Karpas-422 (cell line): ENCODE results near the gene TECTA. TPM values are rescaled to one million over a fixed set of nuclear protein-coding genes. Genes with fewer than 3 reads are reported as not detected.
"Not testable (repeated sequence)": the region's sequence is repeated elsewhere in the genome, so short reads cannot be mapped to it uniquely, and the experiment has no call there.

Source experiments
- DNase-seq: peaks from one replicate; pipeline ENCODE4 v3.0.0-alpha.2; 2015
- H2AFZ ChIP-seq: fragments of 200-600 bp; sonication (generic); 2 replicates; pipeline ENCODE4 v1.6.1; 2014; ENCODE audit warnings: antibody characterized with exemption, low read length, mixed read lengths
- H3K27ac ChIP-seq: fragments of 200-600 bp; sonication (generic); 2 replicates; pipeline ENCODE4 v1.5.1; 2014; ENCODE audit warnings: mild to moderate bottlenecking, low read length, moderate library complexity
- H3K27me3 ChIP-seq: fragments of 200-600 bp; sonication (generic); 2 replicates; pipeline ENCODE4 v1.6.1; 2014; ENCODE audit warnings: low read length, mixed read lengths
- H3K36me3 ChIP-seq: fragments of 200-600 bp; sonication (generic); 2 replicates; pipeline ENCODE4 v1.6.1; 2014; ENCODE audit warnings: low read length, mixed read lengths; ENCODE audit not compliant: insufficient read depth
- H3K4me1 ChIP-seq: fragments of 200-600 bp; sonication (generic); 2 replicates; pipeline ENCODE4 v1.6.1; 2014; ENCODE audit warnings: mild to moderate bottlenecking, low read length, mixed read lengths
- H3K4me2 ChIP-seq: fragments of 200-600 bp; sonication (generic); 2 replicates; pipeline ENCODE4 v1.6.1; 2014; ENCODE audit warnings: low read length, low read depth, mild to moderate bottlenecking; ENCODE audit not compliant: poor library complexity, severe bottlenecking
- H3K4me3 ChIP-seq: fragments of 200-600 bp; sonication (generic); 2 replicates; pipeline ENCODE4 v1.5.1; 2014; ENCODE audit warnings: mild to moderate bottlenecking, antibody characterized with exemption, low read length, mixed read lengths
- H3K79me2 ChIP-seq: fragments of 200-600 bp; sonication (generic); 2 replicates; pipeline ENCODE4 v1.6.1; 2014; ENCODE audit warnings: mild to moderate bottlenecking, low read length, mixed read lengths
- H3K9ac ChIP-seq: fragments of 200-600 bp; sonication (generic); 2 replicates; pipeline ENCODE4 v1.6.0; 2014; ENCODE audit warnings: low read length
- H3K9me2 ChIP-seq: fragments of 200-600 bp; sonication (generic), shearing (Covaris generic); replicated peaks from 2 replicates; pipeline ENCODE4 v1.6.0; 2014; ENCODE audit warnings: mild to moderate bottlenecking, low read length, moderate library complexity; ENCODE audit not compliant: insufficient read depth
- H3K9me3 ChIP-seq: fragments of 300-700, 200-600 bp; sonication (generic); 2 replicates; pipeline ENCODE4 v1.6.1; 2014; ENCODE audit warnings: low read length, mixed read lengths
- H4K20me1 ChIP-seq: fragments of 200-600 bp; sonication (generic); 2 replicates; pipeline ENCODE4 v1.6.1; 2014; ENCODE audit warnings: mild to moderate bottlenecking, antibody characterized with exemption, low read length, low read depth; ENCODE audit not compliant: insufficient read depth
- total RNA-seq: library from RNA; depleted of rRNA; stranded (reverse); fragments of >200 nt; shearing (Covaris generic); gene quantifications from 2 replicates; pipeline ENCODE4 v1.2.3, GENCODE V29; 2014; ENCODE audit warnings: low replicate concordance; rRNA removed

The TECTA gene
- total RNA-seq, 1 experiment from 2014 or later, result not detected

DNA sequence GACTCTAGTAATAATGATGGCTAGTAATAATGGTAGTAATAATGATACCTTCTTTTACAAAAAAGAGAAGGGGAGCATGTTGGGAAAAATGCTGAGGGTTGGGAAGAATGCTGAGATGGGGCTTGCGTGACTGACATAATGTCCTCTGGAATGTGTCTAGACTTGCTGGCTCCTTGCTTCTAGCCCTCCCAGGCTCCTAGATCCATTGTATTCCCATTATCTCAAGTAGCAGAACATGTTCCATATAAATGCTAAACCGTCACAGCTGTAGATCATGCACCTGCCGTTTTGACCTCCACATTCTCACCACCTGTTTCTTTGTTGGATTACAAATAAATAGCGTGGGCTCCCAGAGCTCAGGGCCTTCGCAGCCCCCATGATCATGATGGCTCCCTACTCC, 139.0 kb downstream of the TECTA start:
- H3K9ac ChIP-seq, H3K9me2 ChIP-seq, H3K4me1 ChIP-seq, DNase-seq, H4K20me1 ChIP-seq, H3K79me2 ChIP-seq, H3K4me3 ChIP-seq, H3K27me3 ChIP-seq, H3K27ac ChIP-seq, H3K9me3 ChIP-seq, H3K4me2 ChIP-seq, H2AFZ ChIP-seq, H3K36me3 ChIP-seq: not testable (repeated sequence)

DNA sequence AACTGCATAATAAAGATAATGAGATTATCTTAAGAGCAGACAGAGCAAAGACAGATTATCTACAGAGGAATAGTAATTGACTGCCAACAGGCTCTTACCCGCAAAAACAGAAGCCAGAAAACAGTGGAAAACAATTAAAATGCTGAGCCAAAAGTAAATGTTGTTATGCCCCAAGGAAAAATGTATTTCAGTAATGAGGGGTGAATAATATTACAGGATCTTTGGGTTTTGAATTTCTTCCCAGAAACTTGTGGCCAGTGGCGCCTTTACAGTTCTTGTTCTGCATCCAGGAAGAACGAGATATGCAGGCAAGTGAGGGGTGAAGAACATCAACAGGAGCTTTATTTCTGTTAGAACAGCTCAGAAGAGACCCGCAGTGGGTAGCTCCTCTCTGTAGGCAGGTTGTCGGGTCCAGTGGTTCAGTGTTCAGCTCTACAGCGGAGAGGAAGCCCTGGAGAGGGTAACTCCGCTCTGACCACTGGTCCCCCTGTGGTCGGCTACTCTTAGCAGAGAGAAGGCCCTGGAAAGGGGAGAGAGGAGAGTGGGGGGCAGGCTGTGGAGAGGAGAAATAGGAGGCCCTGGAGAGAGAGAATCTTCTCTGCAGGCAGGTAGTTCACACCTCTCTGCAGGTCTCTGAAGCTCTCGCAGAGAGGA, 139.7 kb downstream of the TECTA start:
- Histone ChIP-seq H3K27me3 (no peaks in the 10 kb centered on the region), H3K9ac (no peak overlapping the region)

More for the DNA sequence above, 139.7 kb downstream of the TECTA start:
- H4K20me1 ChIP-seq, result no peaks in the 10 kb centered on the region
- no peaks in the 10 kb centered on the region for H3K9me2 ChIP-seq
- no peaks in the 10 kb centered on the region for H3K79me2 ChIP-seq
- no peak overlapping the region for H3K4me3 ChIP-seq
- no peak for DNase-seq
- H3K27ac ChIP-seq, result no peak overlapping the region
- no peak overlapping the region for H3K4me2 ChIP-seq
- H3K36me3 ChIP-seq, result no peaks in the 10 kb centered on the region
- peaks cover 5% of the 10 kb centered on the region for H3K4me1 ChIP-seq
- no peaks in the 10 kb centered on the region for H3K9me3 ChIP-seq
- no peak overlapping the region for H2AFZ ChIP-seq

Other genes with a start within 250 kb of the TECTA start
- 3.3 and 7.0 TPM in 2 replicates for gene TBCEL, start 77.1 kb upstream of the TECTA start, total RNA-seq
- gene SC5D, start 191.5 kb downstream of the TECTA start, total RNA-seq, result 9.2 and 27.2 TPM in 2 replicates